HG03045 (cell line): ENCODE data around the gene DIP2A.

Experiments used
- ATAC-seq: cut with Tn5 transposase; IDR thresholded peaks from one replicate; pipeline ENCODE4 v1.9.1; 2021; ENCODE audit warnings: mild to moderate bottlenecking, moderate library complexity; ENCODE audit not compliant: unreplicated experiment

Gene DIP2A

DNA sequence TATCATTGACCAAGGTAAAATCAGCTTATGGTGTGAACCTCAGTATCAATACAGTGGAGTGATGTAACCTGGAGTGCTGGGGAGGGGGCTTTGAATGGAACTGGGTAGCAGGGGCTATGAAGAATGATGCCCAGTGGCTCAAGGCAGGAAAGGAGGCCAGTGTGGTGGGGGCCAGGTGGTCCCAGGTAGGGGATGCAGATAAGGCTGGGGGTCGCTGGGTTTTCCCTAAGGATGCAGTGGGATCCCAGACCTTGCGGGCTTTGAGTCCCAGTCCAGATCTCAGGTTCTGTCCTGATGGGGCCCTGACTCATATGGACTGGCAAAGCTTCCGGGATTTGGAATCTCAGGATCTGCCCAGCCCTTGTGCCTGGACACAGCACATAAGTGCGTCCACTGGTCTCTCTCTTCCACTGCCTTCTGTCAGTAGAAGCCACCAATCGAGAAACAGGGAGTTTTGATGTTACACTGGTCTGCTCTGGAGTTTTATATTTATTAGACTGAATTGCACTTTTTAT is 94.2 kb downstream of the DIP2A start:
- no peak for ATAC-seq

DNA sequence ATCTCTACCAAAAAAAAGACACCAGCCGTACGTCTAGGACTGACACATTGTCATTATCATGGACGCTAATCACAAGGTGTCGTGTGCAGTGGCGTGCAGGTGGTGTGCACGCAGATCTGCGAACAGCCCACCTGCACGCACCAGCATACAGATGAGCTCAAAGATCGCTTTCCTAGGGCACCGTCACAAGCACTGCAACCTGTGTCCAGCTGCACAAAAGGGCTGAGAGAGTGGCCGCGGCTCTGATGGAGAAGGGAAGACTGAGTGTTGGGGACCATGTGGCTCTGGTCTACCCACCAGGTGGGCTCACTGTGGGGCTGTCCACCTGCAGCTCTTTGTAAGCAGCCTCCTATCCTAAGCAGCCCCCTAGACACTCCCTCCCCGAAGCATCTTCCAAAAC is 95.3 kb downstream of the DIP2A start:
- no peak for ATAC-seq

GRCh38 chr21:46554431-46555224 is 95.9 kb downstream of the DIP2A start:
- ATAC-seq: no peak

- ATAC-seq: no peak
These were observed 96.5 kb downstream of the DIP2A start for GRCh38 chr21:46555225-46555617.

DNA sequence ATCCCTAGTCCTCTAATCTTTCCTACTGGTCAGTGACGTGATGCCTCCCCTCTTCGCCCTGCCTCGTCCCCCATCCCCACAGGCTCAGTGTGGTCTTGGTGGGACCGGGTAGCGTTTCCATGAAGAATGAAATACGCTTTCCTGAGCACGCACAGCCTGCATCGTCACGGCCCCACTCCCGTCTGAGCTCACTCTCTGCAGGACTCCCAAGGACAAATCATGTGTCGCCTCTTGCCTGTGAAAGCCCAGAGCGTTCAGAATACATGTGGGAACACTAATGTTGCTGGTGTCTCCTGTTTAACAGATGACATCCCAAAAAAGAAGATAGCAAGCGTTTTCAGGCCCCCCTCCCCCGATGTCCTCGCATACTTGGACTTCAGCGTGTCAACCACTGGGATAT is 97.0 kb downstream of the DIP2A start:
- ATAC-seq: no peak

DNA sequence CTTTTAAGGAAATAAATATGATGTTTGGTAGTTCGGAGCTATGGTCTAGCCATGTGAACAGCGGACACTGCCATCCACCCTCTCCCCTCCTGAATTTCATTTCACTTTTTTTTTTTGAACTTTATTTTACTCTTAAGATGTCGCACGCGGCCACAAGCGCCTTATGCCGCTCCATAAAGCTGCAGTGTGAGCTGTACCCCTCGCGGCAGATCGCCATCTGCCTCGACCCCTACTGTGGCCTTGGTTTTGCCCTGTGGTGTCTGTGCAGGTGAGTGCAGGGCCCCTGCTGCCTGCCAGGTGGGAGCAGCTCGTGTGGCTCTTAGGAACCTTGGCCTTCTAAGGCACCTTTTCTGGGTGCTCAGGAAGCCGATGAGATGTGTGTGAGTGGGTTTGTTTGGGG is 98.1 kb downstream of the DIP2A start:
- ATAC-seq: no peak

GRCh38 chr21:46557469-46557868 is 98.8 kb downstream of the DIP2A start:
- ATAC-seq: no peak

DNA sequence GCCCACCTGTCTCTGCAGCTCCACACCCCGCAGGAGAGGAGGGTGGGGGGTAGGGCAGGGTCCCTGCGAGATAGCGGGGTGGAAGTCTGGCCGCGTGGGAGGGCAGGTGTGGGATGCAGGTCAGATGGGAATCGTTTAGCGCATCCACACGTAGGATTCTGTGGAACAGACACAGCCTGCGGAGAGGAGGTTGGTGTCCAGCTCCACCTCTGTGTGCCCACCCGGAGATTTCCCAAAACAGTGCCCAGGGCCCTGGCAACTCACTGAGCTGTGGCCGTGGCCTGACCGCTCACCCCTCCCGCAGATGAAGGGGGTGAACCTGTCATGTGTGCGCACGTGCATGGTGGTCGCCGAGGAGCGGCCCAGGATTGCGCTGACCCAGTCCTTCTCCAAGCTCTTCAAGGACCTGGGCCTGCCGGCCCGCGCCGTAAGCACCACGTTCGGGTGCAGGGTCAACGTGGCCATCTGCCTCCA is 99.3 kb downstream of the DIP2A start:
- no peak for ATAC-seq

DNA sequence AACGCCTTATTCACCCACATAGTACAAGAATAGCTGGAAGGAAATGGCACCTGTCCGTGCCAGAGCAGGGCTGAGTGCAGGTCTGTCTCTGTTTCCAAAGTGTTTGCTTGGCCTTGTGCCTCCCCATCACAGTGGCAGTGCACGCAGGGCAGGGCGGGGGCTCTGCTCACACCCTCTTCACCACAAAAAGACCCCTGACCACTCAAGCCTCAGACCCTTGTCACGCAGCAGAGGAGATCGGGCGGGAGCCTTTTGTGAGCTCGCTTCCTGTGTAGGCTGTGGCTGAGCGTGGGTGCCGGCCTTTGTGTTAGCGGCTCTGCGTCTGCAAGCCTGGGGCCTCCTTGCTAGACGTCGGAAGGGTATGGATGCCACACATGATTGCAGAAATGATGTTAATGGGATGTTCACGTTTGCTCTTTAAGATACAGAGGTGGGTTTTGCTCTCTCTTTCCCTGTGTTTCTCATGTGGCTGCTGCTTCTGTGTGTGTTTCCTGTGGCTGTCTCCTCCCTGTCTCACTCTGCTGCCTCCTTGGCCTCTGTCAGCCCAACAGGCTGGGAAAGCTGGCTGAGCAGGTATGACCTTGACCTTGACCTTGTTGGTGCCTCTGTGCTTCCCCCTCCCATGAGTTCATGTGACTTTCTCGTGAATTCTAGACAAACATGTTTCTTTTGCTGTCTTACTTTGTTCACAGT is 100.7 kb downstream of the DIP2A start:
- no peak for ATAC-seq

DNA sequence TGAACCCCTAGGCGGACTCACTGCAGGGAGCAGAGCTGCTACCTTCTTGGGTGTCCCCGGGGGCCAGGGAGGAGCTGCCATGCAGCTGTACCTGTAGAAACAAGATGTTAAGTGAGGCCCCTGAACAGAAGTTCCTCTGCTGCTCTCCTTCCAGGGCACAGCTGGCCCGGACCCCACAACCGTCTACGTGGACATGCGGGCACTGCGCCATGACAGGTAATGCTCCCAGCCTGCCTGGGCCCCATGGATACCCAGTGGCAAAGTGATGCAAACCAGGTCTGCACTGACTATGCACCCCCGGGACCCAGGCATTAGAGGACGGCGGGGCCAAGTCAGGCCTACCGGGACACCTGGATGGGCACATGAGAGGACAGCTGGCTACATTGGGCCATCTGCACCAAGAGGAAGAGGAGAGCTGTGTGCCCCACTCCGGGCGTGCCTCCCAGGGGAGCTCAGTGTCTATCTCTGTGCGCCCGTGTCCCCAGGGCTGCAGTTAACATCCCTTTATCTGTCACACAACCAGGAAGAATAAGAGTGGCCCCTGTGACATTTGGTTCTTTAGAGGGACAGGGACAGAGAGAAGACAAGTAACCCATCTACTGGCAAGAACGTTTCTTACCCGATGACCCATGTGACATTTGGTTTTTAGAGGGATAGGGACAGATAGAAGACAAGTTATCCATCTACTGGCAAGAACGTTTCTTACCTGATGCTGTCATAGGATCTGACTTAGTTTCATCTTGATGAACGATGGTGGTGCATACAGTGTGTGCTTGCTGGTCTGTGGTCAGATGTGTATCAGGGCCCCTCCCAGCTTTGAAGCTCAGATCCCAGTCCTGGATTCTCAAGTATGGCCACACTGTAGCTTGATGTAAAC is 102.1 kb downstream of the DIP2A start:
- ATAC-seq: no peak

GRCh38 chr21:46561445-46562090 is 102.9 kb downstream of the DIP2A start:
- ATAC-seq: no peak

DNA sequence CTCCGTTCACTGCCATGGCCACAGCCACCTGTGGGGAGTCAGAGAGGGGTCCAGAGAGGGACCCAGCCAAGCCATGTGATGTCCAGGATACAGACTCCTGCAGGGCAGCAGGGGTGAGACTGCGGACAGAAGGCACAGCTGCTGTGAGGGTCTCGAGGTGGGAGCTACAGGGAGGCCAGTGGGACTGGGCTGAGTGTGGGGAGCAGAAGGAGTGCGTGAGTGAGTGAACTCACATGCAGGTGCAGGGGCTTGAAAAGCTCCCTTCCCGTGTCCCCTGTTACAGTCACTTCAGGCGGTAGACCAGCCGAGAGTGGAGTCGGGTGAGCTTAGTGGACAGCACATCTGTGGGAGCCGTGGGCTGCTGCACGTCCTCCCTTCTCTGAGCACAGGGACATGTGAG is 103.8 kb downstream of the DIP2A start:
- ATAC-seq: no peak

- ATAC-seq: no peak
These were observed 104.4 kb downstream of the DIP2A start for GRCh38 chr21:46562964-46563607.

DNA sequence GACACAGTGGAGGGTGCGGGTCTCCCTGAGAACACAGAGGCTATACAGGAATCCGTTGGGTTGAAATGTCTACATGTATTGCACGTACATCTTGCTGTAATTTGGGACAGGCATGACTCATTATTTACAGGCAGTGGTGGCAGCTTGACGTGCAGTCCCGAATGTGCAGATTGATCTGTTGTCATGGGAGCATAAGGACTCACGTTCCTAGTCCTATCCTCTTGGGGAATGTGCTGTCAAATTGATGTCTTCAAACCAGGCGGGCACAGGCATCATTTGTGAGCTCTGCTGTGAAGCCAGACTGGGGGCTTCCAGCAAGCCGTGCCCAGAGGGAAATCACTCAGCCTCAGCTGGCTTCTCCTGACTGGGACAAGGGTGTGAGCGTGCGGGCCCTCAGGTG is 105.7 kb downstream of the DIP2A start:
- ATAC-seq: no peak

- ATAC-seq: no peak
These were observed 108.7 kb downstream of the DIP2A start for GRCh38 chr21:46567348-46567747.

- ATAC-seq: no peak
These were observed 109.9 kb downstream of the DIP2A start for GRCh38 chr21:46568562-46568961.

DNA sequence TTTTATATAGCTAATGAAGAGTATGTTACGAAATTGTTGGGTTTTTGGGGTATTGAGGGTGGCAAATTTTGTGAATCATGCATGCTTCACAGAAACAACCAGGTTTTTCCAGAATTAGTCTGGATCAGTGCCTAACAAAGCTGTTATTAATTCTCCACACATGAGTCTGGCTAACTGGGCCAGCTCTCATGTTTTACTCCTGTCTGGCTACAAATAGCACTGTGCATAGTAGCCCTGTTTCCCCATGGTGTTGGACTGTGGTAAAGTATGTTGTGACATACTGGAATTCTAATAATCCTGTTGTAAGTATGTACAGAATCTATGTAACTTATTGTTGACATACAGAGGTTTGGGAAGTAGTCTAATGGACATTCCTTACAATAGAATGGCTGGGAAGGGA is 110.4 kb downstream of the DIP2A start:
- no peak for ATAC-seq

GRCh38 chr21:46570119-46570518 is 111.4 kb downstream of the DIP2A start:
- ATAC-seq: no peak

GRCh38 chr21:46570631-46571030 is 111.9 kb downstream of the DIP2A start:
- ATAC-seq: no peak

DNA sequence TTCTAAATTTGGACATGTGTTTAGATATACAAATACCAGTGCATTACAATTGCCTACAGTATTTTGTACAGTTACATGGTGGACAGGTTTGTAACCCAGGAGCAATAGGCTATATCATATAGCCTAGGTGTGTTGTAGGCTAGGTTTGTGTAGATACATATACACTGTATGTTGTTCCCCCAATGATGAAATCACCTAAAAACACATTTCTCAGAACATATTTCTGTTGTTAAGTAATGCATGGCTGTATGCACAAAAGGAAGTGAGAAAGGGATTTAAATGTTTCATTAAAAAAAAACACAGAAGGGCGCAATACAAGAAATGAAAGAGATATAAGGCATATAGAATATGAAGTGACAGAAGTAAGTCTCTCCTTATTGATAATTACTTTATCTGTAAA is 114.2 kb downstream of the DIP2A start:
- no peak for ATAC-seq
